ENCODE results near the gene GPR108.
"Not testable (repeated sequence)": the region's sequence is repeated elsewhere in the genome, so short reads cannot be mapped to it uniquely, and the experiment has no call there.

GPR108 gene

GRCh38 chr19:6761053-6761676 lies 23.8 kb upstream of the GPR108 start:
- DNase-seq (ENCODE audit: low read depth in 1 of 2, low spot score in 1 of 2): no peak

- no peak for DNase-seq (ENCODE audit: low read depth in 1 of 2, low spot score in 1 of 2)
Observed at GRCh38 chr19:6760606-6761005, 23.2 kb upstream of the GPR108 start.

GRCh38 chr19:6754653-6755463 lies 17.5 kb upstream of the GPR108 start:
- no peak for DNase-seq (ENCODE audit: low read depth in 1 of 2, low spot score in 1 of 2)

- DNase-seq (ENCODE audit: low read depth in 1 of 2, low spot score in 1 of 2): no peak
Observed at GRCh38 chr19:6754136-6754535, 16.8 kb upstream of the GPR108 start.

- DNase-seq (ENCODE audit: low read depth in 1 of 2, low spot score in 1 of 2): peak; percentile 55 to 75
Observed at GRCh38 chr19:6753178-6754031, 16.0 kb upstream of the GPR108 start.

- DNase-seq (ENCODE audit: low read depth in 1 of 2, low spot score in 1 of 2): no peak
Observed at GRCh38 chr19:6752256-6753177, 15.1 kb upstream of the GPR108 start.

GRCh38 chr19:6751189-6751588 lies 13.8 kb upstream of the GPR108 start:
- DNase-seq (ENCODE audit: low read depth in 1 of 2, low spot score in 1 of 2): no peak

- no peak for DNase-seq (ENCODE audit: low read depth in 1 of 2, low spot score in 1 of 2)
Observed at GRCh38 chr19:6750062-6750461, 12.7 kb upstream of the GPR108 start.

- DNase-seq (ENCODE audit: low read depth in 1 of 2, low spot score in 1 of 2): not testable (repeated sequence)
Observed at GRCh38 chr19:6748543-6748942, 11.2 kb upstream of the GPR108 start.

GRCh38 chr19:6745965-6746364 lies 8.6 kb upstream of the GPR108 start:
- DNase-seq (ENCODE audit: low read depth in 1 of 2, low spot score in 1 of 2): no peak

- DNase-seq (ENCODE audit: low read depth in 1 of 2, low spot score in 1 of 2): no peak
Observed at GRCh38 chr19:6744381-6745301, 7.3 kb upstream of the GPR108 start.

GRCh38 chr19:6743714-6744380 lies 6.5 kb upstream of the GPR108 start:
- no peak for DNase-seq (ENCODE audit: low read depth in 1 of 2, low spot score in 1 of 2)

GRCh38 chr19:6743066-6743465 lies 5.7 kb upstream of the GPR108 start:
- no peak for DNase-seq (ENCODE audit: low read depth in 1 of 2, low spot score in 1 of 2)

- no peak for DNase-seq (ENCODE audit: low read depth in 1 of 2, low spot score in 1 of 2)
Observed at GRCh38 chr19:6740589-6741343, 3.4 kb upstream of the GPR108 start.

- DNase-seq (ENCODE audit: low read depth in 1 of 2, low spot score in 1 of 2): no peak
Observed at GRCh38 chr19:6739883-6740588, 2.7 kb upstream of the GPR108 start.

- peak; percentile 73 to 75 for DNase-seq (ENCODE audit: low read depth in 1 of 2, low spot score in 1 of 2)
Observed at GRCh38 chr19:6739390-6739882, 2.1 kb upstream of the GPR108 start, which contains the start of gene TRIP10. TSS of gene TRIP10 (plus strand) at chr19:6739680. CDS start at chr19:6739762, 82 bp downstream.

GRCh38 chr19:6738787-6739389 lies 1.5 kb upstream of the GPR108 start:
- DNase-seq (ENCODE audit: low read depth in 1 of 2, low spot score in 1 of 2): no peak
